HCT116 (cell line): Measurements from ENCODE around the gene INO80. TPM values are rescaled to one million over a fixed set of nuclear protein-coding genes. Genes with fewer than 3 reads are reported as not detected.

Experiments used
- ATAC-seq: fragments of 200-7000 bp; cut with Tn5 transposase; 2 replicates; pipeline ENCODE4 v1.9.1; 2020; ENCODE audit warnings: mild to moderate bottlenecking, moderate library complexity
- BruUV-seq: library from RNA; stranded (reverse); fragments of 400-500 nt; replicated peaks from 2 replicates; lab custom pipeline; 2021; lab: Mats Ljungman, UMichigan
- CTCF ChIA-PET: fragments of 300-600 bp; sonication (Branson Sonifier 250); formaldehyde crosslinking; loops from one replicate; lab custom pipeline; 2021; ENCODE audit warnings: antibody characterized with exemption; lab: Charles Lee
- POLR2A ChIA-PET: fragments of 300-600, 350-600 bp; sonication (Branson Sonifier 250); formaldehyde crosslinking; loops from one replicate; lab custom pipeline; 2021; ENCODE audit warnings: antibody characterized with exemption; lab: Charles Lee
- RAD21 ChIA-PET, 2 experiments: fragments of 300-600 bp; sonication (Branson Sonifier 250); formaldehyde crosslinking; loops; one replicate each; lab custom pipeline; 2023; ENCODE audit warnings: low total read pairs in 2 of 2; ENCODE audit not compliant: uncharacterized antibody in 2 of 2, unreplicated experiment in 2 of 2, low non-redundant PET in 1 of 2; lab: Charles Lee
- DNase-seq: peaks from one replicate; pipeline ENCODE4 v3.0.0-alpha.2; 2010; ENCODE audit warnings: low read depth, low spot score
- H2AFZ ChIP-seq: fragments of 200-600 bp; shearing (Covaris generic), sonication (generic); 2 replicates; pipeline ENCODE4 v1.6.1; 2017; ENCODE audit warnings: low read depth, mixed run types, mixed read lengths, antibody characterized with exemption, low read length; ENCODE audit not compliant: poor library complexity, severe bottlenecking
- H3K27ac ChIP-seq: 2 replicates; pipeline ENCODE4 v1.5.1; 2012; ENCODE audit warnings: low read depth, low read length
- H3K27me3 ChIP-seq: fragments of 200-600 bp; sonication (generic); 2 replicates; pipeline ENCODE4 v1.6.1; 2016; ENCODE audit warnings: mixed run types, low read length, mixed read lengths; ENCODE audit not compliant: insufficient read depth
- H3K36me3 ChIP-seq, 2 experiments: fragments of 200-500 bp in 1 of 2; fragments of 200-600 bp in 1 of 2; sonication (Bioruptor generic) in 1 of 2; sonication (generic) in 1 of 2; 2 replicates each; pipeline versions ENCODE4 v1.5.1 to v1.6.1; 2014 to 2016; ENCODE audit warnings: low read length in 2 of 2, inconsistent platforms in 1 of 2, mixed read lengths in 1 of 2, mixed run types in 1 of 2; ENCODE audit not compliant: insufficient read depth in 2 of 2, control insufficient read depth in 1 of 2
- H3K4me1 ChIP-seq, 2 experiments: fragments of 200-600 bp in 1 of 2; sonication (generic) in 1 of 2; 2 replicates each; pipeline versions ENCODE4 v1.5.1 to v1.6.1; 2012 to 2017; ENCODE audit warnings: low read length in 2 of 2, inconsistent platforms in 1 of 2, mild to moderate bottlenecking in 1 of 2, mixed read lengths in 1 of 2, mixed run types in 1 of 2, moderate library complexity in 1 of 2; ENCODE audit not compliant: insufficient read depth in 2 of 2, control insufficient read depth in 1 of 2
- H3K4me2 ChIP-seq: fragments of 200-600 bp; sonication (generic); 2 replicates; pipeline ENCODE4 v1.6.1; 2017; ENCODE audit warnings: mixed run types, low read length, mixed read lengths
- H3K4me3 ChIP-seq, 2 experiments: fragments of 200-600 bp in 1 of 2; sonication (generic) in 1 of 2; replicated peaks in 1 of 2; 2 replicates each; pipeline ENCODE4 v1.5.1; 2011 to 2016; ENCODE audit warnings: low read length in 2 of 2, control low read depth in 1 of 2, low read depth in 1 of 2, mild to moderate bottlenecking in 1 of 2, mixed read lengths in 1 of 2, mixed run types in 1 of 2
- H3K79me2 ChIP-seq: fragments of 200-600 bp; sonication (generic); 2 replicates; pipeline ENCODE4 v1.6.1; 2017; ENCODE audit warnings: mild to moderate bottlenecking, mixed run types, low read length, moderate library complexity, mixed read lengths; ENCODE audit not compliant: insufficient read depth
- H3K9ac ChIP-seq: fragments of 200-600 bp; sonication (generic); 2 replicates; pipeline ENCODE4 v1.6.1; 2016; ENCODE audit warnings: low read length, mixed read lengths
- H3K9me2 ChIP-seq: fragments of 200-600 bp; sonication (generic), shearing (Covaris generic); 2 replicates; pipeline ENCODE4 v1.6.1; 2017; ENCODE audit warnings: mixed run types, mild to moderate bottlenecking, moderate library complexity; ENCODE audit not compliant: insufficient read depth
- H3K9me3 ChIP-seq, 2 experiments: fragments of 200-500 bp in 1 of 2; fragments of 200-600 bp in 1 of 2; sonication (Bioruptor generic) in 1 of 2; sonication (generic) in 1 of 2; 2 replicates each; pipeline ENCODE4 v1.6.1; 2014 to 2017; ENCODE audit warnings: low read length in 2 of 2, mixed read lengths in 2 of 2, inconsistent platforms in 1 of 2, low read depth in 1 of 2, mild to moderate bottlenecking in 1 of 2, mixed run types in 1 of 2, moderate library complexity in 1 of 2; ENCODE audit not compliant: control insufficient read depth in 1 of 2, insufficient read depth in 1 of 2
- H4K20me1 ChIP-seq: fragments of 200-600 bp; sonication (generic), shearing (Covaris generic); 2 replicates; pipeline ENCODE4 v1.6.1; 2017; ENCODE audit warnings: mixed run types, mild to moderate bottlenecking, moderate library complexity; ENCODE audit not compliant: insufficient read depth
- CBX3 ChIP-seq: IDR thresholded peaks from 2 replicates; pipeline ENCODE4 v1.6.1; 2012; ENCODE audit warnings: low read depth
- CEBPB ChIP-seq: IDR thresholded peaks from 2 replicates; pipeline ENCODE4 v1.6.1; 2012; ENCODE audit warnings: low read depth
- EZH2phosphoT487 ChIP-seq: fragments of 200-600 bp; IDR thresholded peaks from 2 replicates; pipeline ENCODE4 v1.6.1; 2018; ENCODE audit warnings: antibody characterized with exemption, borderline replicate concordance
- JUND ChIP-seq: IDR thresholded peaks from 2 replicates; pipeline ENCODE4 v1.6.1; 2012
- POLR2A ChIP-seq: IDR thresholded peaks from 2 replicates; pipeline ENCODE4 v1.7.0; 2011; ENCODE audit warnings: borderline replicate concordance; ENCODE audit not compliant: insufficient read depth, insufficient read length; ENCODE audit errors: extremely low read depth
- POLR2AphosphoS5 ChIP-seq: IDR thresholded peaks from 2 replicates; pipeline ENCODE4 v1.6.1; 2011; ENCODE audit warnings: mild to moderate bottlenecking, low read depth, low read length, moderate library complexity
- RAD21 ChIP-seq: IDR thresholded peaks from 2 replicates; pipeline ENCODE4 v1.6.1; 2012; ENCODE audit warnings: low read depth, mild to moderate bottlenecking
- SIN3A ChIP-seq: IDR thresholded peaks from 2 replicates; pipeline ENCODE4 v1.6.1; 2012; ENCODE audit warnings: low read depth
- ZFX ChIP-seq: fragments of 450-650 bp; IDR thresholded peaks from 2 replicates; pipeline ENCODE4 v1.6.1; 2017
- intact Hi-C: fragments of 100-400 bp; cut with micrococcal nuclease; formaldehyde crosslinking; loops from 2 replicates; pipeline ENCODE4 v1.10.0; 2022
- total RNA-seq: library from RNA; stranded (reverse); gene quantifications from one replicate; pipeline ENCODE4 v1.2.1, GENCODE V29; 2021; ENCODE audit not compliant: unreplicated experiment
- TF ChIP-seq, protein P1 (sequence below): IDR thresholded peaks from 2 replicates; pipeline ENCODE4 v1.6.1; 2011; ENCODE audit warnings: mild to moderate bottlenecking, low read length, moderate library complexity; ENCODE audit not compliant: insufficient replicate concordance; ENCODE audit errors: extremely low read depth
- TF ChIP-seq, protein P2 (sequence below), 3 experiments: fragments of 200-600 bp in 1 of 3; sonication (generic) in 1 of 3; IDR thresholded peaks in 2 of 3; conservative IDR thresholded peaks in 1 of 3; 2 replicates each; pipeline ENCODE4 v1.5.1; 2012 to 2017; ENCODE audit warnings: low read depth in 2 of 3, low read length in 2 of 3, antibody characterized with exemption in 1 of 3, borderline replicate concordance in 1 of 3, control low read depth in 1 of 3, mild to moderate bottlenecking in 1 of 3, mixed read lengths in 1 of 3, mixed run types in 1 of 3, moderate library complexity in 1 of 3; ENCODE audit not compliant: insufficient read depth in 1 of 3

Gene INO80
- total RNA-seq, 1 experiment from 2014 or later, result 28.2 TPM

DNA sequence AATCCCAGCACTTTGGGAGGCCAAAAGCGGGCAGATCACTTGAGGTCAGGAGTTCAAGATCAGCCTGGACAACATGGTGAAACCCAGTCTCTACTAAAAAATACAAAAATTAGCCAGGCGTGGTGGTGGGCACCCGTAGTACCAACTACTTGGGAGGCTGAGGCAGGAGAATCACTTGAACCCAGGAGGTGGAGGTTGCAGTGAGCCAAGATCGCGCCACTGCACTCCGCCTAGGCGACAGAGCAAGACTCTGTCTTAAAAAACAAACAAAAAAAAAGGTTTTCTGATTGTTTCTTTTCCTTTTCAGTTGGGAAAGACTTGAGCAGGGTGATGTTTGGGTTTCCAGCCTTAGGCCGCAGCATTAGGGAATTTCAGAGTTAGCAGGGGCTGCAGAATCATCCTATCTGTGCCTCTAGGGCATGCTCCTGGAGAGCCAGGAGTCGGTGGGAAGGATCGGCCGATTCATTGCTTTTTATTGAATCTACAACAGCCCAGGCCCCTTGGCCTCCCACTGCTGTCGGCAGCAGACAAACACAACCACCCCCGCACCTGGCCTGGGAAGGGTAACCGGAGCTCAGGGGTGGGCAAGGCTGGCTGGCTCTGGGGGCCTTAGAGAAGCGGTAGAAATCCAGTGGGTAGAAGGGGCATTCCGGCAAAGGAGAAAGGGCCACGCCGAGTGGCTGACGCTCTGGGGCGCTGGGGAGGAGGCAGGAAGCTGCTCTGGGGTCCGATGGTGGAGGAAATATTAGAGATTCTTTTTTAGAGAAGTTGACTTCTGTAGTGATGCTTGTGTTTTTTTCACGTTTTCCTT lies 156.5 kb downstream of the INO80 start:
- Histone ChIP-seq H3K36me3 (no peaks in the 10 kb centered on the region), H3K27ac (no peak overlapping the region), H3K4me1 (peaks cover 11 to 14% of the 10 kb centered on the region in 2 experiments), H3K4me2 (no peak overlapping the region), H3K9me2 (no peaks in the 10 kb centered on the region), H3K9ac (no peak overlapping the region), H2AFZ (no peak overlapping the region), H3K9me3 (no peaks in the 10 kb centered on the region), H3K4me3 (no peak overlapping the region), H3K79me2 (no peaks in the 10 kb centered on the region), H3K27me3 (no peaks in the 10 kb centered on the region), H4K20me1 (no peaks in the 10 kb centered on the region)
- ChIA-PET RAD21 (no interaction called here), POLR2A (interaction anchor here (0.8 kb wide), 1 partner anchor 18 kb away, joined by 3 read pairs; no protein-coding TSS in a partner anchor), CTCF (interaction anchor here (1.6 kb wide), 1 partner anchor 54 kb away, joined by 9 read pairs; no protein-coding TSS in a partner anchor)
- intact Hi-C loops, result no loop called here
- DNase-seq (no peak), ATAC-seq (no peak)
- TF ChIP-seq POLR2A, result no peak
- no TSS peak for BruUV-seq

DNA sequence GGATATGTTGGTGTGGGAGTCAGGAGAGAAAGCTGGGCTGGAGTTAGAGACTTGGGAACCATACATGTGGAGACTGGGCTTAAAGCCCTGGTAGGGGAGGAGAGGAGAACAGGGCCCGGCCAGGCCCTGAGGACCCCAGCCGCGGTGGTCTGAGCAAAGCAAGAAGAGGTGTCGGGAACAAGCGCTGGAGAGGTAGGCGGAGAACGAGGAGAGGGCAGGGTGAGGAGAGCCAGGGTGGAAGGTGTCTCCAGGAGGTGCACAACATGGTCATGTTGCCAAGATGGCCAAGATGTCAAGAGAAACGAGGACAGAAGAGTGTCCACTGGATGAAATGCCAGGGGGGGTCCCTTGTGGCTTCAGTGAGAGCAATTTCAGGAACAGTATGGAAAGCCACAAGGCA lies 157.4 kb downstream of the INO80 start:
- Histone ChIP-seq H2AFZ (no peak overlapping the region), H3K27me3 (no peaks in the 10 kb centered on the region), H3K4me1 (peaks cover 14 to 17% of the 10 kb centered on the region in 2 experiments), H3K36me3 (no peaks in the 10 kb centered on the region), H4K20me1 (no peaks in the 10 kb centered on the region), H3K9me3 (no peaks in the 10 kb centered on the region), H3K9ac (no peak overlapping the region), H3K4me2 (no peak overlapping the region), H3K27ac (no peak overlapping the region), H3K4me3 (no peak overlapping the region), H3K9me2 (no peaks in the 10 kb centered on the region), H3K79me2 (no peaks in the 10 kb centered on the region)
- ATAC-seq, result no peak
- ChIA-PET CTCF (interaction anchor here (1.0 kb wide), 1 partner anchor 28 kb away, joined by 5 read pairs; no protein-coding TSS in a partner anchor), RAD21 (no interaction called here), POLR2A (interaction anchor here (0.6 to 0.8 kb wide), 2 partner anchors 12 to 17 kb away, joined by 3 to 6 read pairs; no protein-coding TSS in a partner anchor)
- TF ChIP-seq RAD21, result no peak
- TF ChIP-seq SIN3A, result no peak
- TF ChIP-seq, protein P1, sequence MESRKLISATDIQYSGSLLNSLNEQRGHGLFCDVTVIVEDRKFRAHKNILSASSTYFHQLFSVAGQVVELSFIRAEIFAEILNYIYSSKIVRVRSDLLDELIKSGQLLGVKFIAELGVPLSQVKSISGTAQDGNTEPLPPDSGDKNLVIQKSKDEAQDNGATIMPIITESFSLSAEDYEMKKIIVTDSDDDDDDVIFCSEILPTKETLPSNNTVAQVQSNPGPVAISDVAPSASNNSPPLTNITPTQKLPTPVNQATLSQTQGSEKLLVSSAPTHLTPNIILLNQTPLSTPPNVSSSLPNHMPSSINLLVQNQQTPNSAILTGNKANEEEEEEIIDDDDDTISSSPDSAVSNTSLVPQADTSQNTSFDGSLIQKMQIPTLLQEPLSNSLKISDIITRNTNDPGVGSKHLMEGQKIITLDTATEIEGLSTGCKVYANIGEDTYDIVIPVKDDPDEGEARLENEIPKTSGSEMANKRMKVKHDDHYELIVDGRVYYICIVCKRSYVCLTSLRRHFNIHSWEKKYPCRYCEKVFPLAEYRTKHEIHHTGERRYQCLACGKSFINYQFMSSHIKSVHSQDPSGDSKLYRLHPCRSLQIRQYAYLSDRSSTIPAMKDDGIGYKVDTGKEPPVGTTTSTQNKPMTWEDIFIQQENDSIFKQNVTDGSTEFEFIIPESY, result no peak
- TF ChIP-seq EZH2phosphoT487, result no peak
- TF ChIP-seq JUND, result no peak
- no peak for TF ChIP-seq CBX3
- TF ChIP-seq POLR2AphosphoS5, result no peak
- TF ChIP-seq, protein P2, sequence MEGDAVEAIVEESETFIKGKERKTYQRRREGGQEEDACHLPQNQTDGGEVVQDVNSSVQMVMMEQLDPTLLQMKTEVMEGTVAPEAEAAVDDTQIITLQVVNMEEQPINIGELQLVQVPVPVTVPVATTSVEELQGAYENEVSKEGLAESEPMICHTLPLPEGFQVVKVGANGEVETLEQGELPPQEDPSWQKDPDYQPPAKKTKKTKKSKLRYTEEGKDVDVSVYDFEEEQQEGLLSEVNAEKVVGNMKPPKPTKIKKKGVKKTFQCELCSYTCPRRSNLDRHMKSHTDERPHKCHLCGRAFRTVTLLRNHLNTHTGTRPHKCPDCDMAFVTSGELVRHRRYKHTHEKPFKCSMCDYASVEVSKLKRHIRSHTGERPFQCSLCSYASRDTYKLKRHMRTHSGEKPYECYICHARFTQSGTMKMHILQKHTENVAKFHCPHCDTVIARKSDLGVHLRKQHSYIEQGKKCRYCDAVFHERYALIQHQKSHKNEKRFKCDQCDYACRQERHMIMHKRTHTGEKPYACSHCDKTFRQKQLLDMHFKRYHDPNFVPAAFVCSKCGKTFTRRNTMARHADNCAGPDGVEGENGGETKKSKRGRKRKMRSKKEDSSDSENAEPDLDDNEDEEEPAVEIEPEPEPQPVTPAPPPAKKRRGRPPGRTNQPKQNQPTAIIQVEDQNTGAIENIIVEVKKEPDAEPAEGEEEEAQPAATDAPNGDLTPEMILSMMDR (IDR thresholded peaks at IDR 0.05 in 2 of 3, conservative IDR thresholded peaks at IDR 0.05 in 1 of 3; ENCODE audit: borderline replicate concordance in 1 of 3, insufficient read depth in 1 of 3, low read depth in 2 of 3, low read length in 2 of 3), result no peak
- no peak for TF ChIP-seq ZFX
- no peak for TF ChIP-seq CEBPB
- intact Hi-C loops, result no loop called here
- no TSS peak for BruUV-seq
- no peak for DNase-seq
